Medulla oblongata (tissue), 1 donor: ENCODE results near the gene PCDH15.
"Not testable (repeated sequence)": the region's sequence is repeated elsewhere in the genome, so short reads cannot be mapped to it uniquely, and the experiment has no call there.

Experiments
- DNase-seq: peaks from one replicate; pipeline ENCODE4 v3.0.0-alpha.2; 2015; ENCODE audit errors: extremely low spot score

Gene PCDH15

DNA sequence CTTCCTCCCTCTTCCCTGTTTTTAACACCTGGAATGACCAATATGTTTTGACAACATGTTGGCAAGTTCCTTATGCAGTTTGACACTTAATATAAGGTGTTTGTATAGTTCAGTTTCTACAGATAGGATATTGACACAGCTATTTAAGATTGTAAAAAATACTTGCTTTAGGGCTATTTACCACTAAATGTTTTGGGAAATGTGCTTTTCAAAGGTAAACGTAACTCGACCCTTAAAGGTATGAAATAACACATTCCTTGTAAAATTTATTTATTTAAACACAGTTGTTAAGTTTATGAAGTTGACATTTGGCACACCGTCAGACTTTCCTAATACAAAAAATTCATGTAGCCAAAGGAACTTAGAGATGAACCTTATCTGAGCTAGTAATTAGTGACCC, 817.6 kb downstream of the PCDH15 start:
- no peak for DNase-seq

DNA sequence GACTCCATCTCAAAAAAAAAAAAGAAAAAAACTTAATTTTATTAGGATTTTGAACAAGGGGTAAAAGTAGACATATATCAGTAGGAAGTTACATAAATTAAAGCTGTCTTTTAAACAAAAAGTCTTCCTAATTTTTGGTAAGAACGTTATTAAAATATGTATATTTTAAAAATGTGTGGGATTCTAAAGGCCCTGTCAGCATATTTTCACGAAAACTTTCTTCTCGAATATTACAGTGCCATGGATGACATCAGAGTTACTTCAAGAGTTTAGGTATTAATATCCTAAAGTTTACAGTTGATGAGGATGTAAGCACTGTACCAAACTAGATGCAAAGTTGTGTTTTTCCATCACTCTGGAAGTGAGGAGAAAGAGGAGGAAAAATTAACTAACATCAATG, 820.8 kb downstream of the PCDH15 start:
- no peak for DNase-seq

DNA sequence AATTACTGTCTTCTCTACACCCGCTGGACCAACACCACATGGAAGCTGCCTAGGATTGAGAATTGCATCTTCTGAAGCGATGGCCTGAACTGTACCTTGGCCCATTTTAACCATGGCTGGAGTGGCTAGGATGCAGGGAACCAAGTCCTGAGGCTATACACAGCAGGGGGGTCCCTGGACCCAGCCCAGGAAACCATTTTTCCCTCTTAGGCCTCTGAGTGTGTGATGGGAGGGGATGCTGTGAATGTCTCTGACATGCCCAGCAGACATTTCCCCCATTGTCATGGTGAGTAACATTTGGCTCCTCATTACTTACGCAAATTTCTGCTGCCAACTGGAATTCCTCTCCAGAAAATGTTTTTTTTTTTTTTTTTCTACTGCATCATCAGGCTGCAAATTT, 822.7 kb downstream of the PCDH15 start:
- DNase-seq: no peak

DNA sequence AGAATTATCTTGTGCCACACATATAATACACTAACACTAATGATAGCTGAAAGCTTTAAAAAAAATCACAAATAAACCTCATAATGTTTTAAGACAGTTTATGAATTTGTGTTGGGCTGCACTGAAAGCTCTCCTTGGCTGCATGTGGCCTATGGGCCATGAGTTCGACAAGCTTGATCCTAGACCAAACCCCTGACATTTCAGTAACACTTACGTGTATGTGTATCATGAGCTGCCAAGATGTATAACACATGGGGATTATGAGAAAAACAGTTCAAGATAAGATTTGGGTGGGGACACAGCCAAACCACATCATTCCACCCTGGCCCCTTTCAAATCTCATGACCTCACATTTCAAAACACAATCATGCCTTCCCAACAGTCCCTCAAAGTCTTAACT, 823.8 kb downstream of the PCDH15 start:
- DNase-seq: no peak

DNA sequence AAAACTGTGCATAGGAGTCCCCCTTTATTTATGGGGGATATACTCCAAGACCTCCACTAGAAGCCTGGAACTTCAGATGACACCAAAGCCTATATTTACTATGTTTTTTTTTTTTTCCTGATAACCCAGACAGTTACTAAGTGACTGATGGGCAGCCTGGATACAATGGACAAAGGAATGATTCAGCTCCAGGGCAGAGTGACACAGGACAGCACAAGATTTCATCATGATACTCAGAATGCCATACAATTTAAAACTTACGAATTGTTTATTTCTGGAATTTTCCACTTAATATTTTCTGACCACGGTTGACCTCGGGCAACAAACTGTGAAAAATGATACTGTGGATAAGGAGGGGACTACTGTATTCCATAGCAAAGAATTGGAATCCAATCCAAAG, 843.6 kb downstream of the PCDH15 start:
- peak; percentile 77 for DNase-seq

DNA sequence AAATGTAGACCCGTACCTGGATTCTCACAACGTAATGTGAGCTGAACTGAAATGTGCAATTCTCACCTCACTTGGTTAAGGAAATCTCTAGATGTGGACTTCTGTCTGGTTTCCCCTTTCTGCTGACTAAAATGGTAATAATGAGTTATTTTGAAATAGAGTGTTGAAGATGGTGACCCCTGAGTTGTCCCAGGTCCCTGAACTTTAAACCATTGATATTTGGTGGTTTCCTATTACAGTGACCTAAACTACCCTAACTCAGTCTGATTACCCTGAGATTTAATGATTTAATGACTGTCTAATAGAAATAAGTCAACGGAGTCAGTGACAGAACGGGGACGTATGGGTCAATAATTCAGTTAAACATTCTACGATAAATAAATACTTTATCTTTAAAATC, 845.9 kb downstream of the PCDH15 start:
- no peak for DNase-seq

DNA sequence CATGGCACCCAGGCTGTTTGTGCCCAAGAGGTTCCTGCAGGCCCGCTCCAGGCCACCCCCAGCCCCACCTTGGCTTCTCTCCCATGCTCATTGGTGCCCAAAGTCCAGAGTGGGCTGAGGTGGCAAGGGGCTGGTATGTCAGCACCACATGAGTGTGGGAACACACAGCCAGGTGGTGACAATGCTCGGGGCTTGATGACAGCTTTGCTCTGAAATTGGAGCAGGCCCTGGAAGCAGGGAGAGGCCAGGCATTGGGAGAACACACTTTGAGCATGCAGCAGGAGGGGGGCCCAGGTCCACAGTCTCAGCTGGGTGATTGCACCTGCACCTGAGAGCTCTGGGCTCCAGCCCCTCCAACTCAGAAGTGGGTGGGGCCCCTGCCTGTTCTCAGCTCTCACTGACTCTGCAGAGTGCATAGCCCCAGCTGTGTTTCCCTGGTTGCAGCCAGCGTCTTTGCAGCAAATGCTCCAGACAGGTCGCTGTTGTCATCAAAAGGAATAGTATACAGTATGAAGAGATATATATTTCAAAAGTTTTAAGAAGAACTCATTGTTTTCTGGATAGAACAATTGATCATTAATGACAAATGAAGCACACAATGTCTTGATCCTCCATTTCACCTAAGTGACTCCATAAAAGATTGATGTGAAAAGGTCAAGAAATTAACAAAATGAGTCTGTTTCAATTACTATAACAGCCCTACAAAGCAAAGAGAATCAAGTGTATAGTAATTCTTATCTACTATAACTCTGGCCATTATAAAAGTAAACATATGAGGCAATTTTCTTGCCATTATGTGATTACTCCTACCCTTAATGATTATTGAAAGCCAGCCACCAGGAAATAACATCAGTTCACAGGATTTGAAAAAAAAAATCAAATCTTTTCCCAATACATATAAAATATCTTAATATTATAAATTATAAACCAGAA, 848.1 kb downstream of the PCDH15 start:
- DNase-seq: no peak

DNA sequence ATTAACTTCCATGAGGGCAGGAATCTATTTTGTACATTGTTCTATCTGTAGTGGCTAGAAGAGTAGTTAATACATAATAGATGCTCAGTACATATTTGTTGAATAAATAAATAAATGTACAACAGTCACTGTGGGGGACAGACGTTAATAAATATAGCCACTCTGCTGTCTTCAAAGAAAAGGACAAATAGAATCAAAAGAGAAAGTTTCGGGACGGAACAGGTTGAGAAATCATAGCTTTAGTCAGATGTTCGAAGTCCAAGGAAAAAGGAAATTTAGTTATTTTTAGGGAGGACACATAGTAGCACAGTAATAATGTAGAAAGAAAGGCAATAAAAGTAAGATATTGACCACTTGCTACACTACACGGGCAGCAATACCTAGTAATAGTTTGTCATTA, 861.4 kb downstream of the PCDH15 start:
- DNase-seq: no peak

DNA sequence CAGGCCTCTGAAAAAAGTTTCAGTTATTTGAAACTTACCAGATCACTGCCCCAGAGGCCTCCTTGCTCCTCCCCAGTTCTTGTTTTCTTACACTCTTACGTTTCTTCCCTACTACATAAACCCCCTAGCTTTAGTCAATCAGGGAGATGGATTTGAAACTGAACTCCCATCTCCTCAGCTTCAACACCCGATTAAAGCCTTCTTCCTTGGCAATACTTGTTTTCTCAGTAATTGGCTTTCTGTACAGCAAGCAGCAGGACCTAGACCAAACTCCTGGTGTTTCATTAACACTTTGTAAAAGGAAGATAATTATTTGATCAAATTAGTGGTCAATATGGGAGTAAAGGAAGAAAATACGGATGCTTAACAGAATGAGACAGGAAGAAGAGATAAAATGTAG, 870.4 kb downstream of the PCDH15 start:
- no peak for DNase-seq

DNA sequence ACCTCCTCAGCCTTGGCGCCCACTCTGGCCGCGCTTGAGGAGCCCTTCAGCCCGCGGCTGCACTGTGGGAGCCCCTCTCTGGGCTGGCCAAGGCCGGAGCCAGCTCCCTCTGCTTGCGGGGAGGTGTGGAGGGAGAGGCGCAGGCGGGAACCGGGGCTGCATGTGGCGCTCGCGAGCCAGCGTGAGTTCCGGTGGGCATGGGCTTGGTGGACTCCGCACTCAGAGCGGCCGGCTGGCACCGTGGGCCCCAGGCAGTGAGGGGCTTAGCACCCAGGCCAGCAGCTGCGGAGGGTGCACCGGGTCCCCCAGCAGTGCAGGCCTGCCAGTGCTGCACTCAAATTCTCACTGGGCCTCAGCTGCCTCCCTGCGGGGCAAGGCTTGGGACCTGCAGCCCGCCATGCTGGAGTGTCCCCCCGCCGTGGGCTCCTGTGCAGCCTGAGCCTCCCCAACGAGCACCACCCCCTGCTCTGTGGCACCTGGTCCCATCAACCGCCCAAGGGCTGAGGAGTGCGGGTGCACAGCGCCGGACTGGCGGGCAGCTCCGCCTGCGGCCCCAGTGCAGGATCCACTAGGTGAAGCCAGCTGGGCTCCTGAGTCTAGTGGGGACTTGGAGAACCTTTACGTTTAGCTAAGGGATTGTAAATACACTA, 876.9 kb downstream of the PCDH15 start:
- DNase-seq: not testable (repeated sequence)

DNA sequence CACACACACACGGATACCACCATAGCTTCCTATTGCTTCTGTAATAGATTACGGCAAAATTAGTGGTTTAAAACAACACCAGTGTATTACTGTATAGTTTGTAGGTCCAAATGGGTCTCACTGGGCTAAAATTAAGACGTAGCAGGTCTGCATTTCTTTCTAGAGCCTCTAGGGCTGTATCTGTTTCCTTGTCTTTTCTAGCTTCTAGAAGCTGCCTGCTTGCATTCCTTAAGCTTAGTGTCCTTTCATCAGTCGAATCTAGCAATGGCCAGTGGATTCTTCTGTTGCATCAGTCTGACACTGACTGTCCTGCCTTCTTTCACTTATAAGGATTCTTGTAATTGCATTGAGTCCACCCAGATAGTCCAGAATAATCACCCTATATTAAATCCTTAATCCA, 882.3 kb downstream of the PCDH15 start:
- DNase-seq: no peak

DNA sequence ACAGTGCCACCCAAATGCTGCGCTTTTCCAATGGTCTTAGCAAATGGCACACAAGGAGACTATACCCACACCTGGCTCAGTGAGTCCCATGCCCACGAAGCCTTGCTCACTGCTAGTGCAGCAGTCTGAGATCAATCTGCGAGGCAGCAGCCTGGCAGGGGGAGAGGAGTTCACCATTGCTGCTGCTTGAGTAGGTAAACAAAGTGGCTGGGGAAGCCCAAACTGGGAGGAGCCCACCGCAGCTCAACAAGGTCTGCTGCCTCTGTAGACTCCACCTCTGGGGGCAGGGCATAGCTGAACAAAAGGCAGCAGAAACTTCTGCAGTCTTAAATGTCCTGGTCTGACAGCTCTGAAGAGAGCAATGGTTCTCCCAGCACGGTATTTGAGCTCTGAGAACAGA, 891.2 kb downstream of the PCDH15 start:
- no peak for DNase-seq

DNA sequence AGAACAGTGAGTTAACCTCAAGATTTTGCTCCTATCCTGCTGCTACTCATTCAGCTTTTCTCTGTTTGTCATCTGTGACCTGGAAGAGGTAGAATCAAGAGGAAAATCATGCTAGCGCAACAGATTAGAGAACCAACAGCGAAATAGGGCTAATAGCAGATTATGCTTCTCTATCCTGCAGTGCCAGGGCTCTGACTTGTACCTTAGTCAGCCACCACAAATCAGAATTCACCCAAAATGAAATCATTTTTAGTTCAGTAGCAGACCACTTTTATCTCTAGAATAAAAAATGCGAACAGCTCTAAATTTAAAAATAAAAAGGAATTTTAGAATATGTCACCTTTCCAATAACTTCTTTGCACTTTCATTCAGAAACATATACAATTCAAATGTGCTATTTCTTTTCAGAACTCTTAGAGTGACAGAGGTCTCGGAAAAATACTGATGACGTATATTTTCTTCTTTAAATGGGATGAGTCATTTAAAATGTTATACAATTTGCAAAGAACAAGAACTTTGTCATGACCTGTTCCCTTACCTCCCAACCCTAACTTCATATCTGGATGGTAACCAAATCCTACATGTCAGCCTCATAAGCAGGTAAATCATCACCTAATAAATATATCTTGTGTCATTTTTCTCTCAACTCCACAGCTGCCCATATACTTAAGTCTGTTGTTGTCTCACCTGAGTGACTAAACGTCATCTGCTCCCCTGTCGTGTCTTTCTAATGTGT, 896.4 kb downstream of the PCDH15 start:
- DNase-seq: no peak

DNA sequence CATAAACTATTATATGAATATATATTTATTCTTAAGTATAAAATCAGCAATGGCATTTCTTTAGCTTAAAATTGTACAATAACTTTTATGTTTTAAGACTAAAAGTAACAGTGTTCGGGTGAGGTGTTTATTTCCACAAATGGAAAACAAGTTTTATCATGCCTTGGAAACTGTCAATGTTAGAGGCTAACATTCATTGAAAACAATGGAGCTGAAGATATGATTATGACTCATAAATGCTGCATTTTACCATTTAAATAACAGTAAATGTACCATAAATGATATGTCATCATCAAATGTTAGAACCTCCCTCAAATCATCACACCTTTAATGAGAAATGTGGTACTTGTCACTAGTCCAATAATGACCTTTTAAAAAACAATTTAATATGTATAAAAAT, 897.3 kb downstream of the PCDH15 start:
- no peak for DNase-seq

DNA sequence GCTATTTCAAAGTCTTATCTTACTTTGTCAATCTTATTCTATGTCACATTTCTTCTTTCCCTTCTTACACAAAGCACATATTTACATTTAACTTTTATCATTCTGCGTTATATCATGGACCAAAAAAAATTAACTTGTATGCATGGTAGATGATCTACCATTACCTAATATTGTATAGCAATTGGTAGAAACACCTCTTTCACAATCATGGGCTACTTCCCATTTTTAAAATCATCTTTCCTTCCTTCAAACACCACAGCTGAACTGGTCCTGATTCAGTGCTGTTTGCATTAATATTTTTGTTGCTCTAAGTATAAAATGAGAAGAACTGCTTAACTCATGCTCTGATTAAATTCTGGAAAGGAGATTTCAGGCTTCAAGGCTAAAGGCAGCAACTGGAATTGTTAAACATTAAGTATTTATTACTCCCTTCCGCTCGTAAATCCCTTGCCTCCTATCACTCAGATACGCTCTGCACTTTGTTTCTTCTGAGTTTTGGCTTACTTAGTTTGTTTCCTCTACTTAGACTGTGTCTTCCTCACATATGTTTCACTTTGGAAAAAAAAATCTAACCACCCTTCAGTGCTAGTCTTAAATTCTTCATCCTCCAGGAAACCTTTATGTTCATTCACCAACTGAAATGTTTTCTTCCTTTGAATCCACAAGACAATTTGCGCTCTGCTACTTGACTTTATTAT, 901.4 kb downstream of the PCDH15 start:
- no peak for DNase-seq

DNA sequence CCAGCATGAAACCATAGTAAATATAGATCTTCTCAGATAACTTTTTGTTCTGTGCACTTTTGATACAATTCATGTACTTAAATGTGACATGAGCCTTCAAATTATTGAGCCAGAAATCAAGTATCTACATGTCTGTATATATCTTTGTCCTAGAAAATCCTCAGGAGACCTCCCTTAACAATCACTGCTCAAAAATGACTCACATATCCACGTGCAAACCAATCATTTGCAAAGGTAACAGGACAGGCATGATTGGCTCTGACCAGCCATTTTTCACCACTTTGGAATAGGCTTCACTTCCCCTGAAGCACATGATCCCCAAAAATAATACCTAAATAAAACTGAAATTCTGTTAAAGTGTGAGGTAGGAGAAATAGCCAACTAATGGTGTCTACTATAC, 902.5 kb downstream of the PCDH15 start:
- no peak for DNase-seq

DNA sequence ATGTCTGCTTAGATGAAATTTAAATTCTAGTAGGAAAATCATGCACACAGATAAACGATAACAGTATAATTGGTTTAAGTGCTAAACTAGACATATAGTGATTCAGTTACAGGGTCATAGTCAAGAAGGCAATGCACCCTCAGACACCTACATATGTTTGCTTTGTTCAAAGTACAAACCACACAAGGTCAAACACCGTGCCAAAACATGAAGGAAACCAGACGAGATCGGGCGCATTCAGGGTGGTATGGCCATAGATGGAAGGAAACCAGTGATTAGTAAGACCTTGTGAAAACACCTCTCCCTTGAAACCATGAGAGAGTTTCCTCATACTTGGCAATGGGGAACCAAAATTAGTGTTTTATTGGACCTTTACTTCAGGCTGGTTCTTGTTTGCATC, 906.9 kb downstream of the PCDH15 start:
- no peak for DNase-seq

DNA sequence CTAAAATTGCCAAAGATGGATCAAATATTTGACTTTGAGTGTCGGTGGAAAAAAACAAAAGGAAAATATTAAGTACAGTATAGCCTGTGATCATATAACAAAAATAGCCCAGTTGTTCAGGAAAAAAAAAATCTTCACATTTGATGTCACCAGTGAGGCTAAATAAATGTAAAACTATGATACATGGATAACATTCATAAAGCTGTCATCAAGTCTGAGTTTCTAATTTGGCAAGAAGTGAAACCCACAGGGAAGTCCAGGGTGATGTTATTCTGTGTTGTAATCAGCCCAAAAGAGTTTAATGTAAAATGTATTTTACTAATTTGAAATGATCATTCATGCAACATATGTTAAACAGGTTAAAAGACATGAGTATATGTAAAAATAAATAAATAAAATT, 908.0 kb downstream of the PCDH15 start:
- DNase-seq: no peak

DNA sequence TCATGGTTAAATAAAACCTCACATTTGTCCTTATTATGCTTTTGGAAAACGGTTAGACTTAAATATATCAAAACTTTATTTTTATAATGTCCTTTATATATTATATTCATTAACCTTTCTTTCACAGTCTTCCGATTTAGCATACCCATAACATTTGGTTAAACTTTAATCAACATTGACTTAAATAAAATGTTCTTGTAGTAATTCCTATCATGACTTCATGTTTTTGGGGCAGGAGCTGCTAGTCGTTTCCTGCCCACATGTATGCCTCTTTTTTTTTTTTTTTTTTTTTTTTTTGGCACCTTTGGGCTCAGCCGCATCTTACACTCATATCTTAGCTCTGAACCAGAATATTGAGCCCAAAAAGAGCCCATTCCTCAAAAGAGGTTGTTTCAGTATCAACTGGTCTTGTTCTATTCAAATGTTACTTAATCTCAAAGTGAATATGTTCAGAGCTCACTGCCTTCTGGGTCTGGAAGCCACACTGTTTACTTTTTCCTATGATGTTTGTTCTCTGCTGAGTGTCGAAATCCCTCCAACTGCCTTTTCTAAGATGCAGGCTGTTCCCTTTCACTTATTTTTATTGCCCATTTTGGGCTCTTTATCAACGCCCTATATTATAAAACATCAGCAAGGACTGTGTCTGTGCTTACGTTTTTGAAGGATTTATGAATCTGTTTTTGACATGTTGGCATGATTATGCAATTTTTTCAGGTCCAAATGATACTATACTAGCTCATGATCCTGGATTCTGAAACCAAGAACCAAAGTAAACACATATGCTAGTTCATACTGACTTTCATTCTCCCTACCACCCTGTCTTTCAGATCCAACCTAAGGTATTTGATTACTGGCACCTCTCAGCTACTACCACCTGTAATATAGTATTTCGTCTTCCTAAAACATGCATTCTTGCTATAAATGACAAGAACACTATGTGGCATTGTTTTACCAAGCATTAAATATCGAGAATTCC, 914.4 kb downstream of the PCDH15 start:
- DNase-seq: no peak

DNA sequence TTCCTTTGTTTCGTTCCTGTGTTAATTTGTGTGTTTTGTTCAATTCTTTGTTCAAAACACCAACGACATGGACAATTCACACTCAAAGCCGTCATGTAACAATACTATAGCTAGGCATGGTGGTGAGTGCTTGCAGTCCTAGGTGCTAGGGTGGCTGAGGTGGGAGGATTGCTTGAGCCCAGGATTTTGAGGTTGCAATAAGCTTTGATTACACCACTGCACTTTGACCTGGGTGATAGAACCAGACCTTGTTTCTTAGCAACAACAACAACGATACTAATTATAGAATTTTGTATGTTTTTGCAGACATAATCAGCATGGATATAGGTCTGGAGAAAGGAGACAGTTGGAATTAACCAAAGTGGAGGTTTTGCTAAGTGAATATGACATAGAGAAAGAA, 936.2 kb downstream of the PCDH15 start:
- DNase-seq: no peak
